Prostate gland (tissue), 2 donors: ENCODE measurements around the gene RSPH4A.

Experiments
- POLR2A ChIP-seq: fragments of 450-650 bp; IDR thresholded peaks from one replicate; pipeline ENCODE4 v1.6.1; 2016; ENCODE audit warnings: antibody characterized with exemption, mild to moderate bottlenecking
- TF ChIP-seq, protein P1 (sequence below), 4 experiments: fragments of 200-600 bp in 2 of 4; fragments of 450-650 bp in 2 of 4; sonication (generic) in 2 of 4; IDR thresholded peaks; 1 replicate in 3 of 4; 2 replicates in 1 of 4; pipeline ENCODE4 v1.5.1; 2016 to 2019; ENCODE audit warnings: antibody characterized with exemption in 4 of 4, mild to moderate bottlenecking in 2 of 4, moderate library complexity in 2 of 4

DNA sequence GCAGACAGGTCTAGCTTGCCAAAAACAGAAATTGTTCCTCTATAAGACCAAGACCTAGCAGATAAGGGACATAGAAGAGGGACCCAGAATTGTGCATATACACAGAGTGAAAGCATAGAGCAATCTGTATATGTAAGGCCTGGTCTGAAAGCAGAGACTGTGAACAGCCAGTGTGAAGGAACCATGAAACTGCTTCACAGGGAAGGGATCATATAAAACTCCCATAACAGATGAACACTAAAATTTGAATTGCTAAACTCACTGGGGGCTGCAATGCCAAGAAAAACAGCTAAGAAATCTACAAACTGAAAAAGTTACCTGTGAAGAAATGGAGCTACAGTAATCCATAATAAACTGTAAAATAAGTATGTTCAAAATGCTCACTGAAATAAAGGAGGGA is 45.3 kb downstream of the RSPH4A start:
- TF ChIP-seq, protein P1, sequence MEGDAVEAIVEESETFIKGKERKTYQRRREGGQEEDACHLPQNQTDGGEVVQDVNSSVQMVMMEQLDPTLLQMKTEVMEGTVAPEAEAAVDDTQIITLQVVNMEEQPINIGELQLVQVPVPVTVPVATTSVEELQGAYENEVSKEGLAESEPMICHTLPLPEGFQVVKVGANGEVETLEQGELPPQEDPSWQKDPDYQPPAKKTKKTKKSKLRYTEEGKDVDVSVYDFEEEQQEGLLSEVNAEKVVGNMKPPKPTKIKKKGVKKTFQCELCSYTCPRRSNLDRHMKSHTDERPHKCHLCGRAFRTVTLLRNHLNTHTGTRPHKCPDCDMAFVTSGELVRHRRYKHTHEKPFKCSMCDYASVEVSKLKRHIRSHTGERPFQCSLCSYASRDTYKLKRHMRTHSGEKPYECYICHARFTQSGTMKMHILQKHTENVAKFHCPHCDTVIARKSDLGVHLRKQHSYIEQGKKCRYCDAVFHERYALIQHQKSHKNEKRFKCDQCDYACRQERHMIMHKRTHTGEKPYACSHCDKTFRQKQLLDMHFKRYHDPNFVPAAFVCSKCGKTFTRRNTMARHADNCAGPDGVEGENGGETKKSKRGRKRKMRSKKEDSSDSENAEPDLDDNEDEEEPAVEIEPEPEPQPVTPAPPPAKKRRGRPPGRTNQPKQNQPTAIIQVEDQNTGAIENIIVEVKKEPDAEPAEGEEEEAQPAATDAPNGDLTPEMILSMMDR (IDR thresholded peaks at IDR 0.05) = no peak
- no peak for TF ChIP-seq POLR2A
